ENCODE data around the gene PPP1R1B. TPM values are rescaled to one million over a fixed set of nuclear protein-coding genes. Genes with fewer than 3 reads are reported as not detected.

The PPP1R1B gene
- total and polyA plus RNA-seq, 9 of the 15 experiments (the other 6 are each of a cell fraction or from before 2014, with no cell fraction given): 0.07 to 0.18 (median 0.10) TPM; not detected in 4

DNA sequence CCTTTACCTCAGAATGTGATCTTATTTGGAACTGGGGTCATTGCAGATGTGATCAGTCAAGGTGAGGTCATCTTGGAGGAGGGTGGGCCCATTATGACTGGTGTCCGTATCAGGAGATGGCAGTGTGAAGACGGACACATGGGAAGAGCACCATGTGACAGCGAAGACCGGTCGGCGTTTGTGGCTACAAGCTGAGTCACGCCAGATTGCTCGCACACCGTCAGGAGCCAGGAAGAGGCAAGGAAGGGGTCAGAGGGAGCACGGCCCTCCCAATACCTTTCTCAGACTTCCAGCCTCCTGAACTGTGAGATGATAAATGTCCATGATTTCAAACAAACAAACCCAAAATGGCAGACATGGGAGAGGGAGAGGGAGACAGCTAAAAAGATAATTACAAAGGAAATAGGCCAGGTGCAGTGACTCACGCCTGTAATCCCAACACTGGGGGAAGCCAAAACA, 23.4 kb downstream of the PPP1R1B start (continued):
- TF ChIP-seq CTCF (IDR thresholded peaks at IDR 0.05 in 2 of 3, conservative IDR thresholded peaks at IDR 0.05 in 1 of 3; ENCODE audit: insufficient read depth in 2 of 3, low read depth in 1 of 3, low read length in 3 of 3): 0 out of 6 replicates have a peak, but pooled peaks of 1 of the 3 experiments have one; percentile 0
- no peak for TF ChIP-seq TCF7L2 (IDR thresholded peaks at IDR 0.05; ENCODE audit: low read depth, low read length)
- peak; percentile 90 for TF ChIP-seq USF2 (CRISPR knock-in tag; IDR thresholded peaks at IDR 0.05)
- TF ChIP-seq JUNB (CRISPR knock-in tag; conservative IDR thresholded peaks at IDR 0.05): 0 out of 2 replicates have a peak, but pooled peaks have one; percentile 45
- TF ChIP-seq POLR2AphosphoS5 (IDR thresholded peaks at IDR 0.05; ENCODE audit: control insufficient read depth, insufficient read depth, low read depth, low read length): peak; percentile 53; the same call in 1 of the 2 replicates
- TF ChIP-seq C11orf30 (IDR thresholded peaks at IDR 0.05; ENCODE audit: low read depth): peak; percentile 95
- TF ChIP-seq ZNF76 (CRISPR knock-in tag; IDR thresholded peaks at IDR 0.05; ENCODE audit: borderline replicate concordance): 0 out of 2 replicates have a peak, but pooled peaks have one; percentile 31
- TF ChIP-seq, protein P1, sequence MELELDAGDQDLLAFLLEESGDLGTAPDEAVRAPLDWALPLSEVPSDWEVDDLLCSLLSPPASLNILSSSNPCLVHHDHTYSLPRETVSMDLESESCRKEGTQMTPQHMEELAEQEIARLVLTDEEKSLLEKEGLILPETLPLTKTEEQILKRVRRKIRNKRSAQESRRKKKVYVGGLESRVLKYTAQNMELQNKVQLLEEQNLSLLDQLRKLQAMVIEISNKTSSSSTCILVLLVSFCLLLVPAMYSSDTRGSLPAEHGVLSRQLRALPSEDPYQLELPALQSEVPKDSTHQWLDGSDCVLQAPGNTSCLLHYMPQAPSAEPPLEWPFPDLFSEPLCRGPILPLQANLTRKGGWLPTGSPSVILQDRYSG (tag; conservative IDR thresholded peaks at IDR 0.05; ENCODE audit: low read depth): peak; percentile 81; the same call in 1 of the 2 replicates
- TF ChIP-seq NFRKB (IDR thresholded peaks at IDR 0.05; ENCODE audit: low read depth): peak; percentile 80
- TF ChIP-seq ZNF311 (CRISPR knock-in tag; IDR thresholded peaks at IDR 0.05): no peak
- peak; percentile 47 for TF ChIP-seq NEUROD1 (IDR thresholded peaks at IDR 0.05; ENCODE audit: borderline replicate concordance, low read depth, low read length, partially characterized antibody)
- TF ChIP-seq RCOR1 (IDR thresholded peaks at IDR 0.05; ENCODE audit: borderline replicate concordance in 1 of 2, low read depth in 2 of 2, low read length in 2 of 2): peak in 1 of 2 experiments; percentile 83; a peak in 2 of 4 replicates
- TF ChIP-seq MECOM (CRISPR knock-in tag; IDR thresholded peaks at IDR 0.05): peak; percentile 76; the same call in 1 of the 2 replicates
- TF ChIP-seq FOSL1 (tag; conservative IDR thresholded peaks at IDR 0.05): peak; percentile 93
- TF ChIP-seq MEIS2 (IDR thresholded peaks at IDR 0.05; ENCODE audit: partially characterized antibody): peak; percentile 83
- peak; percentile 91 for TF ChIP-seq DPF2 (IDR thresholded peaks at IDR 0.05)
- peak; percentile 64; the same call in 1 of the 2 replicates for TF ChIP-seq KLF1 (tag; IDR thresholded peaks at IDR 0.05)
- TF ChIP-seq, protein P2, sequence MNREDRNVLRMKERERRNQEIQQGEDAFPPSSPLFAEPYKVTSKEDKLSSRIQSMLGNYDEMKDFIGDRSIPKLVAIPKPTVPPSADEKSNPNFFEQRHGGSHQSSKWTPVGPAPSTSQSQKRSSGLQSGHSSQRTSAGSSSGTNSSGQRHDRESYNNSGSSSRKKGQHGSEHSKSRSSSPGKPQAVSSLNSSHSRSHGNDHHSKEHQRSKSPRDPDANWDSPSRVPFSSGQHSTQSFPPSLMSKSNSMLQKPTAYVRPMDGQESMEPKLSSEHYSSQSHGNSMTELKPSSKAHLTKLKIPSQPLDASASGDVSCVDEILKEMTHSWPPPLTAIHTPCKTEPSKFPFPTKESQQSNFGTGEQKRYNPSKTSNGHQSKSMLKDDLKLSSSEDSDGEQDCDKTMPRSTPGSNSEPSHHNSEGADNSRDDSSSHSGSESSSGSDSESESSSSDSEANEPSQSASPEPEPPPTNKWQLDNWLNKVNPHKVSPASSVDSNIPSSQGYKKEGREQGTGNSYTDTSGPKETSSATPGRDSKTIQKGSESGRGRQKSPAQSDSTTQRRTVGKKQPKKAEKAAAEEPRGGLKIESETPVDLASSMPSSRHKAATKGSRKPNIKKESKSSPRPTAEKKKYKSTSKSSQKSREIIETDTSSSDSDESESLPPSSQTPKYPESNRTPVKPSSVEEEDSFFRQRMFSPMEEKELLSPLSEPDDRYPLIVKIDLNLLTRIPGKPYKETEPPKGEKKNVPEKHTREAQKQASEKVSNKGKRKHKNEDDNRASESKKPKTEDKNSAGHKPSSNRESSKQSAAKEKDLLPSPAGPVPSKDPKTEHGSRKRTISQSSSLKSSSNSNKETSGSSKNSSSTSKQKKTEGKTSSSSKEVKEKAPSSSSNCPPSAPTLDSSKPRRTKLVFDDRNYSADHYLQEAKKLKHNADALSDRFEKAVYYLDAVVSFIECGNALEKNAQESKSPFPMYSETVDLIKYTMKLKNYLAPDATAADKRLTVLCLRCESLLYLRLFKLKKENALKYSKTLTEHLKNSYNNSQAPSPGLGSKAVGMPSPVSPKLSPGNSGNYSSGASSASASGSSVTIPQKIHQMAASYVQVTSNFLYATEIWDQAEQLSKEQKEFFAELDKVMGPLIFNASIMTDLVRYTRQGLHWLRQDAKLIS (CRISPR knock-in tag; IDR thresholded peaks at IDR 0.05): no peak
- TF ChIP-seq ARID3B (CRISPR knock-in tag; IDR thresholded peaks at IDR 0.05; ENCODE audit: borderline replicate concordance): no peak
